K562 (cell line): ENCODE data around the gene TAF10. TPM values are rescaled to one million over a fixed set of nuclear protein-coding genes. Genes with fewer than 3 reads are reported as not detected.
A peak's percentile ranks its signal among the peaks of the same experiment; 100 is the strongest.

Experiments used
- ARID1B ChIP-seq: fragments of 450-650 bp; IDR thresholded peaks from 2 replicates; pipeline ENCODE4 v1.6.1; 2016; ENCODE audit warnings: antibody characterized with exemption, mild to moderate bottlenecking, inconsistent platforms
- CC2D1A ChIP-seq: fragments of 450-650 bp; IDR thresholded peaks from 2 replicates; pipeline ENCODE4 v1.6.1; 2017; ENCODE audit warnings: mild to moderate bottlenecking
- CREB1 ChIP-seq, 2 experiments: sonication (generic) in 1 of 2; formaldehyde crosslinking in 1 of 2; IDR thresholded peaks; 2 replicates each; pipeline versions ENCODE4 v1.6.1 to v1.8.0; 2012 to 2022; ENCODE audit warnings: inconsistent platforms in 1 of 2, mild to moderate bottlenecking in 1 of 2, missing genetic modification reagents in 1 of 2, moderate library complexity in 1 of 2
- FOXK1 ChIP-seq: sonication (generic); formaldehyde crosslinking; IDR thresholded peaks from 2 replicates; pipeline ENCODE4 v1.8.0; 2022; ENCODE audit warnings: missing genetic modification reagents, mild to moderate bottlenecking, borderline replicate concordance
- HDAC1 ChIP-seq, 2 experiments: fragments of 450-650 bp; IDR thresholded peaks; 2 replicates each; pipeline ENCODE4 v1.6.1; 2016 to 2017; ENCODE audit warnings: inconsistent platforms in 1 of 2, mild to moderate bottlenecking in 1 of 2, moderate library complexity in 1 of 2
- NONO ChIP-seq, 2 experiments: fragments of 200-400 bp in 1 of 2; fragments of 450-650 bp in 1 of 2; formaldehyde crosslinking in 1 of 2; IDR thresholded peaks; 2 replicates each; pipeline ENCODE4 v1.6.1; 2017; ENCODE audit warnings: low read depth in 2 of 2, mild to moderate bottlenecking in 2 of 2, moderate library complexity in 2 of 2, low read length in 1 of 2
- NR2C2 ChIP-seq, 2 experiments: fragments of 200-800 bp in 1 of 2; sonication (Bioruptor generic) in 1 of 2; sonication (generic) in 1 of 2; formaldehyde crosslinking in 1 of 2; IDR thresholded peaks; 2 replicates each; pipeline versions ENCODE4 v1.6.1 to v1.8.0; 2016 to 2022; ENCODE audit warnings: mild to moderate bottlenecking in 1 of 2, missing compliant biosample characterization in 1 of 2, missing genetic modification characterization in 1 of 2, missing genetic modification reagents in 1 of 2
- PRDM10 ChIP-seq: fragments of 450-650 bp; IDR thresholded peaks from 2 replicates; pipeline ENCODE4 v1.6.1; 2018; ENCODE audit not compliant: partially characterized antibody
- SMAD3 ChIP-seq: fragments of 450-650 bp; formaldehyde crosslinking; conservative IDR thresholded peaks from 2 replicates; pipeline ENCODE4 v1.4.0; 2020; ENCODE audit warnings: mild to moderate bottlenecking
- TAL1 ChIP-seq: fragments of 450-650 bp; IDR thresholded peaks from 2 replicates; pipeline ENCODE4 v1.6.1; 2016; ENCODE audit warnings: mild to moderate bottlenecking
- ZNF165 ChIP-seq: fragments of 250-450 bp; sonication (Bioruptor Pico); IDR thresholded peaks from 2 replicates; pipeline ENCODE4 v1.4.0; 2020; ENCODE audit warnings: borderline replicate concordance
- ZNF318 ChIP-seq, 2 experiments: fragments of 450-650 bp; IDR thresholded peaks; 2 replicates each; pipeline ENCODE4 v1.6.1; 2016; ENCODE audit warnings: mild to moderate bottlenecking in 2 of 2, borderline replicate concordance in 1 of 2, low read depth in 1 of 2, moderate library complexity in 1 of 2
- ZNF696 ChIP-seq: fragments of 250-450 bp; sonication (Bioruptor Pico); conservative IDR thresholded peaks from 2 replicates; pipeline ENCODE4 v1.4.0; 2020; ENCODE audit warnings: mild to moderate bottlenecking, moderate library complexity
- ZNF830 ChIP-seq: fragments of 250-450 bp; sonication (Bioruptor Pico); IDR thresholded peaks from 2 replicates; pipeline ENCODE4 v1.5.0; 2021; ENCODE audit warnings: mild to moderate bottlenecking
- polyA plus RNA-seq, 8 experiments: library from polyadenylated mRNA; depleted of rRNA in 4 of 8; stranded (reverse) in 5 of 8; unstranded in 3 of 8; fragments of >200 nt; fragmentation: Nextera tagmentation in 2 of 8; fragmentation: Illumina TruSeq in 1 of 8; extraction: Ambion mirVana in 2 of 8; extraction: Trizol in 1 of 8; gene quantifications; 2 replicates each; pipeline versions ENCODE4 v1.2.1 to v1.2.3, GENCODE V29; 2011 to 2014; ENCODE audit warnings: inconsistent platforms in 1 of 8, missing spikeins in 1 of 8
- total RNA-seq, 7 experiments: library from RNA; depleted of rRNA in 6 of 7; stranded (reverse); fragments of >200 nt in 6 of 7; fragmentation: Illumina TruSeq in 2 of 7; extraction: Trizol in 2 of 7; gene quantifications; 2 replicates each; pipeline versions ENCODE4 v1.2.1 to v1.2.3, GENCODE V29; 2011 to 2021; ENCODE audit warnings: low replicate concordance in 1 of 7

The TAF10 gene
- total and polyA plus RNA-seq, 9 of the 15 experiments (the other 6 are each of a cell fraction or from before 2014, with no cell fraction given) = 19.5 to 197 (median 121) TPM

- TF ChIP-seq NR2C2 (CRISPR knock-in tag; IDR thresholded peaks at IDR 0.05) (no peak), NR2C2 (tag; IDR thresholded peaks at IDR 0.05) (peak; percentile 82), ZNF830 (CRISPR knock-in tag) (no peak), PRDM10 (peak; percentile 43), HDAC1 (IDR thresholded peaks at IDR 0.05) (peak in 1 of 2 experiments; percentile 69; a peak in 2 of 4 replicates), NONO (IDR thresholded peaks at IDR 0.05; ENCODE audit: low read depth in 2 of 2, low read length in 1 of 2) (no peak), ZNF165 (CRISPR knock-in tag) (no peak), FOXK1 (CRISPR knock-in tag) (0 out of 2 replicates have a peak, but pooled peaks have one; percentile 50), CREB1 (IDR thresholded peaks at IDR 0.05) (peak; percentile 47), CREB1 (CRISPR knock-in tag; IDR thresholded peaks at IDR 0.05) (peak; percentile 45; the same call in 1 of the 2 replicates), CC2D1A (no peak), SMAD3 (CRISPR knock-in tag) (0 out of 2 replicates have a peak, but pooled peaks have one; percentile 12), ZNF318 (IDR thresholded peaks at IDR 0.05; ENCODE audit: borderline replicate concordance in 1 of 2, low read depth in 1 of 2) (peak in 1 of 2 experiments; percentile 83; a peak in 2 of 4 replicates), ZNF696 (CRISPR knock-in tag) (no peak), ARID1B (peak; percentile 58), TAL1 (no peak)
Observed at GRCh38 chr11:6618117-6619003, 6.3 kb upstream of the TAF10 start (continued).
